ENCODE data around the gene MTO1. TPM values are rescaled to one million over a fixed set of nuclear protein-coding genes. Genes with fewer than 3 reads are reported as not detected.
"Not testable (repeated sequence)": the region's sequence is repeated elsewhere in the genome, so short reads cannot be mapped to it uniquely, and the experiment has no call there.

MTO1 gene
- total and polyA plus RNA-seq, 8 donors = 8.8 to 14.7 (median 10.6) TPM

DNA sequence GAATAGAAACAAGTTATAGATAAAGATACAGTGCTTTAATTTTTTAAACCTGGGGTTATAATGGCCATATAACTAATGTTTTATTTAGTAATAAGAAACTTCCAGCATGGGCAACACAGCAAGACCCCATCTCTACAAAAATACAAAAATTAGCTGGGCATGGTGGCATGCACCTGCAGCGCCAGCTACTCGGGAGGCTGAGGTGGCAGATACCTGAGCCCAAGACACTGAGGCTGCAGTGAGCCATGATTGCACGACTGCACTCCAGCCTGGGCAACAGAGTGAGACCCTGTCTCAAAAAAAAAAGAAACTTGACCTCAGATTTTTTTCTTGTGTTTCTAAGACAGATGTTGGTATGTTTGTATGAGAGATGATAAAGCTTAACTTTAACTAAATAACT is 36.4 kb downstream of the MTO1 start:
- ATAC-seq = no peak
- TF ChIP-seq, protein P1, sequence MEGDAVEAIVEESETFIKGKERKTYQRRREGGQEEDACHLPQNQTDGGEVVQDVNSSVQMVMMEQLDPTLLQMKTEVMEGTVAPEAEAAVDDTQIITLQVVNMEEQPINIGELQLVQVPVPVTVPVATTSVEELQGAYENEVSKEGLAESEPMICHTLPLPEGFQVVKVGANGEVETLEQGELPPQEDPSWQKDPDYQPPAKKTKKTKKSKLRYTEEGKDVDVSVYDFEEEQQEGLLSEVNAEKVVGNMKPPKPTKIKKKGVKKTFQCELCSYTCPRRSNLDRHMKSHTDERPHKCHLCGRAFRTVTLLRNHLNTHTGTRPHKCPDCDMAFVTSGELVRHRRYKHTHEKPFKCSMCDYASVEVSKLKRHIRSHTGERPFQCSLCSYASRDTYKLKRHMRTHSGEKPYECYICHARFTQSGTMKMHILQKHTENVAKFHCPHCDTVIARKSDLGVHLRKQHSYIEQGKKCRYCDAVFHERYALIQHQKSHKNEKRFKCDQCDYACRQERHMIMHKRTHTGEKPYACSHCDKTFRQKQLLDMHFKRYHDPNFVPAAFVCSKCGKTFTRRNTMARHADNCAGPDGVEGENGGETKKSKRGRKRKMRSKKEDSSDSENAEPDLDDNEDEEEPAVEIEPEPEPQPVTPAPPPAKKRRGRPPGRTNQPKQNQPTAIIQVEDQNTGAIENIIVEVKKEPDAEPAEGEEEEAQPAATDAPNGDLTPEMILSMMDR (IDR thresholded peaks at IDR 0.05) = no peak

DNA sequence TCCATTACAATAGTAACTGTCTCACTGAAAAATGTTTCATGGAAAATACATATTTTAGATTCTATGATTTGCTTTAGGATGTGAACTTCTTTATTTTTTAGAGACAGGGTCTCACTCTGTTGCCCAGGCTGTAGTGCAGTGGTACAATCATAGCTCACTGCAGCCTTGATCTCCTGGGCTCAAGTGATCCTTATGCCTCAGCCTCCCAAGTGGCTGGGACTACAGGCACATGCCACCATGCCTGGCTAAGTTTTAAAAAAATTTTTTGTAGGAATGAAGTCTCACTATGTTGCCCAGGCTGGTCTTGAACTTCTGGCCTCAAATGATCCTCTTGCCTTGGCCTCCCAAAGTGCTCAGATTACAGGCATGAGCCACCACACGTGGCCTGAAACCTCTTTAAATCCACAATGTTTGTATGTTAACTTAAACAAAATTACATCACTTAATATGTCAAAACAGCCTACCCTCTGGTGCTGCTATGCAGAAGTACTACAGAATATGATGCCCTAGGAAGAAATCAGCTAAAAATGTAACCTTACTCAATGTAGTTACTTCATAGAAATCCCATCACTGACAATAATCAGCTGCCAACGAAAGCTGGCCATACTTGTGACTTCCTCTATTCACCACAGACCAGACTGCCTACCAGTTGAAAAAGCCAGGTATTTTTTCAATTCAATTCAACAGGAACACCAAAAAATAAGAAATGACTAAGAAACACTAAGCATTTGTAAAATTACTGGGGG is 41.7 kb downstream of the MTO1 start:
- ATAC-seq = no peak
- intact Hi-C loops (cut with DNase I) = no loop called here
- no peaks in the 10 kb centered on the region for H3K4me1 ChIP-seq
- H3K27me3 ChIP-seq = no peaks in the 10 kb centered on the region
- H3K36me3 ChIP-seq = peaks cover 0 to 48% (median 0%) of the 10 kb centered on the region in 3 donors
- H3K27ac ChIP-seq = no peak overlapping the region
- DNase-seq = no peak
- H3K9me3 ChIP-seq = no peaks in the 10 kb centered on the region
- no peak overlapping the region for H3K4me3 ChIP-seq
- 65 to 72% methylated on average over 2 of the region's 2 CpGs for WGBS, 2 donors
- TF ChIP-seq, protein P1 (IDR thresholded peaks at IDR 0.05) = no peak
- no peak for FAIRE-seq

More for the DNA sequence above, 36.4 kb downstream of the MTO1 start:
- no peak overlapping the region for H3K4me3 ChIP-seq
- 95 to 98% methylated on average over 3 of the region's 3 CpGs for WGBS, 2 donors
- peaks cover 0 to 53% (median 7%) of the 10 kb centered on the region in 3 donors for H3K36me3 ChIP-seq
- no peak overlapping the region for H3K27ac ChIP-seq
- H3K4me1 ChIP-seq = no peaks in the 10 kb centered on the region
- DNase-seq (no peak), FAIRE-seq (no peak)
- H3K9me3 ChIP-seq = no peaks in the 10 kb centered on the region
- intact Hi-C loops (cut with DNase I) = no loop called here
- H3K27me3 ChIP-seq = no peaks in the 10 kb centered on the region

DNA sequence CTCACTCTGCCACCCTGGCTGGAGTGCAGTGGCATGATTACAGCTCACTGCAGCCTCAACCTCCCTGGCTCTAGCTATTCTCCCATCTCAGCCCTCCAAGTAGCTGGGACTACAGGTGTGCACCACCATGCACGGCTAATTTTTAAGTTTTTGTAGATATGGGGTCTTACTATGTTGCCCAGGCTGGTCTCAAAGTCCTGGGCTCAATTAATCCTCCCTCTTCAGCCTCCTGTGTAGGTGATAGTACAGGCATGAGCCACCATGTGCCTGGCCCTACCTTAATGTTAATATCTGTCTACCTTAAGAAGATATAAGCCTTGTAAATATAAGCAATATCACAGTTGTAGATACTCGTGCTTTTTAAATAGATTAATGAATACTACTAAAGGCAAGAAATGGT is 42.6 kb downstream of the MTO1 start:
- no peak for ATAC-seq
- FAIRE-seq = no peak
- DNase-seq = no peak
- no peaks in the 10 kb centered on the region for H3K4me1 ChIP-seq
- no peak overlapping the region for H3K4me3 ChIP-seq
- intact Hi-C loops (cut with DNase I) = no loop called here
- H3K36me3 ChIP-seq = peaks cover 0 to 38% (median 0%) of the 10 kb centered on the region in 3 donors
- no peaks in the 10 kb centered on the region for H3K9me3 ChIP-seq
- H3K27ac ChIP-seq = no peak overlapping the region
- WGBS, 2 donors = 76 to 77% methylated on average over 2 of the region's 2 CpGs
- TF ChIP-seq, protein P1 (IDR thresholded peaks at IDR 0.05) = no peak
- H3K27me3 ChIP-seq = no peaks in the 10 kb centered on the region

DNA sequence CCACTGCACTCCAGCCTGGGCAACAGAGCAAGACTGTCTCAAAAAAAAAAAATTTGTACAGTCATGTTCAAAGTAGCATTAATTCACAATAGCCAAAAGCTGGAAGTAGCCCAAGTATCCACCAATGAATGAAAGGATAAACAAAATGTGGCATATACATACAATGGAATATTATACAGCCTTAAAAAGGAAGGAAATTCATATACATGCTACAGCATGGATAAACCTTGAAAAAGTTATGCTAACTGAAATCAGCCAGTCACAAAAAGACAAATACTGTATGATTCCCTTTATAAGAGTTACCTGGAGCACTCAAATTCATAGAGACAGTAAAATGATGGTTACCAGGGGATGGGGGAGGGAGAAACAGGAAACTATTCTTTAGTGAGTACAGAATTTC is 43.6 kb downstream of the MTO1 start:
- ATAC-seq (no peak), FAIRE-seq (no peak)

GRCh38 chr6:73505705-73506104 is 44.2 kb downstream of the MTO1 start:
- FAIRE-seq, ATAC-seq: not testable (repeated sequence)

More for the DNA sequence above, 43.6 kb downstream of the MTO1 start:
- Histone ChIP-seq H3K4me1 (no peaks in the 10 kb centered on the region), H3K9me3 (no peaks in the 10 kb centered on the region), H3K27ac (no peak overlapping the region), H3K36me3 (peaks cover 0 to 28% (median 0%) of the 10 kb centered on the region in 3 donors), H3K4me3 (no peak overlapping the region), H3K27me3 (no peaks in the 10 kb centered on the region)
- TF ChIP-seq, protein P1 (IDR thresholded peaks at IDR 0.05) = no peak
- intact Hi-C loops (cut with DNase I) = no loop called here
- DNase-seq = no peak

More at GRCh38 chr6:73505705-73506104, 44.2 kb downstream of the MTO1 start:
- H3K27ac ChIP-seq; DNase-seq; intact Hi-C loops (cut with DNase I); H3K9me3 ChIP-seq; H3K4me1 ChIP-seq; H3K4me3 ChIP-seq; H3K27me3 ChIP-seq: not testable (repeated sequence)
- H3K36me3 ChIP-seq = peaks cover 0 to 23% (median 0%) of the 10 kb centered on the region in 3 donors
- 93 to 94% methylated on average over 8 of the region's 8 CpGs for WGBS, 2 donors
